Spleen (tissue), 11 donors: ENCODE measurements around the gene RPS6KC1. TPM values are rescaled to one million over a fixed set of nuclear protein-coding genes. Genes with fewer than 3 reads are reported as not detected.
A peak's percentile ranks its signal among the peaks of the same experiment; 100 is the strongest.

Source experiments
- DNase-seq: peaks from one replicate; pipeline ENCODE4 v3.0.0-alpha.2; 2020
- H3K27ac ChIP-seq, 8 donors: fragments of 200-600 bp; sonication (generic) in 7 of 8; 1 replicate in 4 of 8; 2 replicates in 4 of 8; pipeline versions ENCODE4 v1.5.0 to v1.8.0; 2016 to 2021; ENCODE audit warnings: inconsistent platforms in 4 of 8, mild to moderate bottlenecking in 4 of 8, moderate library complexity in 1 of 8
- H3K27me3 ChIP-seq, 7 donors: fragments of 200-600 bp; sonication (generic) in 6 of 7; replicated peaks in 1 of 7; 1 replicate in 4 of 7; 2 replicates in 3 of 7; pipeline versions ENCODE4 v1.5.0 to v1.8.0; 2016 to 2021; ENCODE audit warnings: inconsistent platforms in 3 of 7, mild to moderate bottlenecking in 1 of 7
- H3K36me3 ChIP-seq, 6 donors: fragments of 200-600 bp; sonication (generic) in 5 of 6; 1 replicate in 4 of 6; 2 replicates in 2 of 6; pipeline versions ENCODE4 v1.5.0 to v1.8.0; 2016 to 2021; ENCODE audit warnings: inconsistent platforms in 2 of 6
- H3K4me1 ChIP-seq, 6 donors: fragments of 200-600 bp; sonication (generic) in 5 of 6; 1 replicate in 3 of 6; 2 replicates in 3 of 6; pipeline versions ENCODE4 v1.5.0 to v1.8.0; 2016 to 2021; ENCODE audit warnings: inconsistent platforms in 3 of 6
- H3K4me3 ChIP-seq, 8 donors: fragments of 200-600 bp; sonication (generic) in 7 of 8; 1 replicate in 4 of 8; 2 replicates in 4 of 8; pipeline versions ENCODE4 v1.5.0 to v1.8.0; 2016 to 2021; ENCODE audit warnings: inconsistent platforms in 4 of 8, mild to moderate bottlenecking in 4 of 8, moderate library complexity in 2 of 8
- H3K9me3 ChIP-seq, 8 donors: fragments of 200-600 bp; sonication (generic) in 7 of 8; 1 replicate in 4 of 8; 2 replicates in 4 of 8; pipeline versions ENCODE4 v1.5.0 to v1.8.0; 2016 to 2021; ENCODE audit warnings: inconsistent platforms in 4 of 8
- POLR2A ChIP-seq, 3 donors: fragments of 450-650 bp; IDR thresholded peaks; one replicate each; pipeline ENCODE4 v1.5.1; 2017; ENCODE audit warnings: antibody characterized with exemption in 3 of 3, mild to moderate bottlenecking in 1 of 3
- POLR2AphosphoS5 ChIP-seq, 3 donors: sonication (generic); formaldehyde crosslinking; IDR thresholded peaks; one replicate each; pipeline ENCODE4 v1.5.1; 2017; ENCODE audit warnings: antibody characterized with exemption in 3 of 3
- WGBS, 5 donors: extraction: QIAGEN DNeasy Blood & Tissue Kit in 3 of 5; methylation state at CpG; one replicate each; pipeline versions ENCODE4 v1.1.5 to v1.1.7; 2013 to 2018; 5-methylcytosine and 5-hydroxymethylcytosine counted together
- intact Hi-C: fragments of 100-400 bp; cut with DNase I; formaldehyde crosslinking; loops from one replicate; pipeline ENCODE4 v1.15.0; 2023; ENCODE audit warnings: low total_unique reads
- polyA plus RNA-seq, 3 donors: library from polyadenylated mRNA; stranded (reverse); fragments of 200-250 nt; gene quantifications; one replicate each; pipeline ENCODE4 v1.2.1, GENCODE V29; 2013
- total RNA-seq, 7 donors: library from RNA; depleted of rRNA in 3 of 7; stranded (reverse); fragments of >200 nt in 3 of 7; fragmentation: NEBNext Ultra II Directional in 4 of 7; extraction: Animal tissue kit (Norgen Biotek cat#: 25700) in 4 of 7; gene quantifications; one replicate each; pipeline versions ENCODE4 v1.1.0 to v1.2.1, GENCODE V29; 2016 to 2021
- TF ChIP-seq, protein P1 (sequence below), 11 experiments: fragments of 200-600 bp in 7 of 11; fragments of 450-650 bp in 4 of 11; sonication (generic) in 4 of 11; IDR thresholded peaks in 8 of 11; conservative IDR thresholded peaks in 3 of 11; 1 replicate in 7 of 11; 2 replicates in 4 of 11; pipeline versions ENCODE4 v1.4.0 to v1.8.0; 2016 to 2021; ENCODE audit warnings: antibody characterized with exemption in 11 of 11, inconsistent platforms in 4 of 11, mild to moderate bottlenecking in 1 of 11
- donor health status: healthy with polysubstance abuse.
- donor health status: DM: no; HTN: no; CAD: no; lungs with moderate emphysema.
- donor health status: DM: no; HTN: no; CAD: no.
- donor health status: Bipolar disorder and iron deficiency.
- donor health status: healthy.
- donor health status: DM: no; HTN: no; CAD: no.
- donor health status: DM: yes; HTN: yes; CAD: no.

Gene RPS6KC1
- total and polyA plus RNA-seq, 10 donors: 2.8 to 33.5 (median 22.9) TPM

DNA sequence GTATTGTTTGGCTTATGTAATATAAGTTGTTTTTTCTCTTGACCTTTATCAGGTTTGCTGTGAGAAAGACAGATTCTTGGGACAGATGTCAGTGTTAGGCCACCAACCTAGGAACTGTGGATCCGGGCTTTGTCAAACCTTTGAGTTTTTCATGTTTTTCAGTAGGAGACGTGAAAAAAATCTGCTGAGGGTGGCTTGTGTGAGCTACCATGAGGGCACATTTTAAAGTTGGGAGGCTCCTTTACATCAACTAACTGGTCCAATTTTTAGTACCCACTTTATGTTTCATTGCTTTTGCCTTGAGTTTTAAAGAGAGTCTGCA is 801 bp downstream of the RPS6KC1 start:
- intact Hi-C loops: no loop called here
- Histone ChIP-seq H3K4me1 (peaks cover 5 to 53% (median 21%) of the 10 kb centered on the region in 6 donors), H3K4me3 (peak overlapping the region; percentile 75 to 97 (median 88)), H3K36me3 (no peaks in the 10 kb centered on the region), H3K9me3 (no peaks in the 10 kb centered on the region), H3K27me3 (peaks cover 0 to 13% (median 0%) of the 10 kb centered on the region in 7 donors), H3K27ac (peak overlapping the region; percentile 77 to 90 (median 85))
- TF ChIP-seq, protein P1, sequence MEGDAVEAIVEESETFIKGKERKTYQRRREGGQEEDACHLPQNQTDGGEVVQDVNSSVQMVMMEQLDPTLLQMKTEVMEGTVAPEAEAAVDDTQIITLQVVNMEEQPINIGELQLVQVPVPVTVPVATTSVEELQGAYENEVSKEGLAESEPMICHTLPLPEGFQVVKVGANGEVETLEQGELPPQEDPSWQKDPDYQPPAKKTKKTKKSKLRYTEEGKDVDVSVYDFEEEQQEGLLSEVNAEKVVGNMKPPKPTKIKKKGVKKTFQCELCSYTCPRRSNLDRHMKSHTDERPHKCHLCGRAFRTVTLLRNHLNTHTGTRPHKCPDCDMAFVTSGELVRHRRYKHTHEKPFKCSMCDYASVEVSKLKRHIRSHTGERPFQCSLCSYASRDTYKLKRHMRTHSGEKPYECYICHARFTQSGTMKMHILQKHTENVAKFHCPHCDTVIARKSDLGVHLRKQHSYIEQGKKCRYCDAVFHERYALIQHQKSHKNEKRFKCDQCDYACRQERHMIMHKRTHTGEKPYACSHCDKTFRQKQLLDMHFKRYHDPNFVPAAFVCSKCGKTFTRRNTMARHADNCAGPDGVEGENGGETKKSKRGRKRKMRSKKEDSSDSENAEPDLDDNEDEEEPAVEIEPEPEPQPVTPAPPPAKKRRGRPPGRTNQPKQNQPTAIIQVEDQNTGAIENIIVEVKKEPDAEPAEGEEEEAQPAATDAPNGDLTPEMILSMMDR (IDR thresholded peaks at IDR 0.05 in 8 of 11, conservative IDR thresholded peaks at IDR 0.05 in 3 of 11): no peak
- TF ChIP-seq POLR2A (IDR thresholded peaks at IDR 0.05) (no peak), POLR2AphosphoS5 (IDR thresholded peaks at IDR 0.05) (no peak)
- 8 to 25% (median 16%) methylated on average over 2 of the region's 2 CpGs for WGBS, 5 donors
- DNase-seq: no peak

DNA sequence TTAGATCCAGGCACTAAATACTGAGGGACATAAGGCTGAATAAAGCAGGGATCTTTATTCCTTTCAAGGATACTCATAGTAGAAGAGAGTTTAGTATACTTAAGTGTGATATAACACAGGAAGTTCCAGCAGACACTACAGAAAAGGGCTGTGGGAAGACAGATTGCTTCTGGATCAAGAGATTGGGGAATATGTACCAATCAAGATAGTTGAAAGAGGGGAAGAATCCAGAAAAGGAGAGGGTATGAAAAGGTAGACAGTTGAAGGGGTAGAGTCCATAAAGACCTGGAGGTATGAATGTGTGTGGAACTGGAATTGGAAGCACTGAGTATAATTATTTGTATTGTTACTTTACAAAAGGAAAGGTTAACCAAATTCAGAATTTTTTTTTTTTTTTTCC is 2.4 kb downstream of the RPS6KC1 start:
- Histone ChIP-seq H3K4me3 (no peak overlapping the region), H3K4me1 (peaks cover 5 to 58% (median 21%) of the 10 kb centered on the region in 6 donors), H3K27ac (no peak overlapping the region), H3K27me3 (peaks cover 0 to 5% (median 0%) of the 10 kb centered on the region in 7 donors), H3K9me3 (no peaks in the 10 kb centered on the region), H3K36me3 (no peaks in the 10 kb centered on the region)
- intact Hi-C loops: no loop called here
- TF ChIP-seq POLR2A (IDR thresholded peaks at IDR 0.05): no peak
- TF ChIP-seq, protein P1 (IDR thresholded peaks at IDR 0.05 in 8 of 11, conservative IDR thresholded peaks at IDR 0.05 in 3 of 11): no peak
- DNase-seq: no peak

DNA sequence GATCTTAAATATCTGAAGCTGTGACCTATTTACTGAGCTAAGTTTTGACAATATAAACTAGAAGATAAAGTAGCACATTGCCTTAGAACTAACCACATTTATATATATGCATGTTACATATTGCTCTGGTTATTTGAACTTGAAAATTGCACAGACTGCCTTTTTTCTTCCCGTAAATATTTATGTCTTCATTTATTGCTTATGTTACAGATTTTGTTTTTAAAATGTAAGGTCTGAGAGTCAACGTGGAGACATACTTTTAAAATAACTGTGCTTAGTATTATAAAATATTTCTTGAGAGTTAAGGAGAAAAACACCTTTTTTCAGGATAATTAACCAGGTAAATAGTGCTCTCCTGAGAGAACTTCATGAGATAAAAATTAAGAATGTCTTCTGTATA is 3.1 kb downstream of the RPS6KC1 start:
- Histone ChIP-seq H3K9me3 (peaks cover 0 to 4% (median 0%) of the 10 kb centered on the region in 8 donors), H3K27me3 (peaks cover 0 to under 1% (median 0%) of the 10 kb centered on the region in 7 donors), H3K27ac (no peak overlapping the region), H3K36me3 (no peaks in the 10 kb centered on the region), H3K4me1 (peaks cover 5 to 58% (median 21%) of the 10 kb centered on the region in 6 donors), H3K4me3 (no peak overlapping the region)
- TF ChIP-seq POLR2A (IDR thresholded peaks at IDR 0.05) (no peak), POLR2AphosphoS5 (IDR thresholded peaks at IDR 0.05) (no peak)
- TF ChIP-seq, protein P1 (IDR thresholded peaks at IDR 0.05 in 8 of 11, conservative IDR thresholded peaks at IDR 0.05 in 3 of 11): no peak
- 85 to 90% (median 87%) methylated on average over 2 of the region's 2 CpGs for WGBS, 5 donors
- no peak for DNase-seq
- intact Hi-C loops: no loop called here

DNA sequence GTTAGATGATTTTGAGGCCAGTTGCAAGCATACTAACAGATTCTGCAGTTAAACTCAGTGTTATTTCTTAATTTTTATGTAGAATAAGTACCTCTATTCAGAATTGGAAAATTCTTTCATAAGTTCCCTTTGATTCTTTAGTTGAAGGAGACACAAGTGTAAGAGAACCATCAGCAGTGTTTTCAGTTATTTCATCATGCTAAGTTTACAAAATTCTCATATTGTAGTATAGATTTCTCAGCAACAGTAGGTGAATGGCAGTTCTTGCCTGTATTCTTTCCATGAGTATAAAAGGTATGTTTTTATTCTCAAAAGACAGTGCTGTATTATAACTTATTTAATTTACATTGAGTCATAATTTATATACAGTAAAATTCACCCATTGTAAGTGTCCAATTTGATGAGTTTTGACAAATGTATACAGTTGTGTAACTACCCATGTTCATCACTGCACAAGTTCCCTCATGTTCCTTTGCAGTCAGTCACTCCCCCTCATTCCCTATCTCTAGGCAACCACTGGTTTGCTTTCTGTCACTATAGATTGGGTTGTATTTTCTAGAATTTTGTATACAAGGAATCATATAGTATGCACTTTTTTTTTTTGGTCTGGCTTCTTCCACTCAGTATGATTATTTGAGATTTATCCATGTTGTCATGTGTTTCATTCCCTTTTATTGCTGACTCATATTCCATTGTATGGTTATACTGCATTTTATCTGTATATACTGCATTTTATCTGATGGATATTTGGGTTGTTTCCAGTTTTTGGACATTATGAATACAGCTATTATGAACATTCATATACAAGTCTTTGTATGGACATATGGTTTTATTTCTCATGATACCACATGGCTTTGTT is 3.9 kb downstream of the RPS6KC1 start:
- H3K4me3 ChIP-seq: no peak overlapping the region
- no peak for TF ChIP-seq POLR2A (IDR thresholded peaks at IDR 0.05)
- no peak for TF ChIP-seq POLR2AphosphoS5 (IDR thresholded peaks at IDR 0.05)
- TF ChIP-seq, protein P1 (IDR thresholded peaks at IDR 0.05 in 8 of 11, conservative IDR thresholded peaks at IDR 0.05 in 3 of 11): no peak
- intact Hi-C loops: no loop called here

More for the DNA sequence above, 3.9 kb downstream of the RPS6KC1 start:
- Histone ChIP-seq H3K27ac (no peak overlapping the region), H3K27me3 (no peaks in the 10 kb centered on the region), H3K4me1 (peaks cover 5 to 58% (median 21%) of the 10 kb centered on the region in 6 donors), H3K9me3 (peaks cover 0 to 6% (median 0%) of the 10 kb centered on the region in 8 donors), H3K36me3 (no peaks in the 10 kb centered on the region)
- no peak for DNase-seq
